Fibroblast of lung (primary cell): ENCODE results near the gene VRK1. TPM values are rescaled to one million over a fixed set of nuclear protein-coding genes. Genes with fewer than 3 reads are reported as not detected.

Experiments used
- DNase-seq, 2 donors: peaks; one replicate each; pipeline versions ENCODE4 v3.0.0 to v3.0.0-alpha.2; 2010; ENCODE audit warnings: low read depth in 2 of 2
- H2AFZ ChIP-seq: 2 replicates; pipeline ENCODE4 v1.5.1; 2012; ENCODE audit warnings: low read length, control low read depth, inconsistent platforms
- H3K27ac ChIP-seq: 2 replicates; pipeline ENCODE4 v1.5.1; 2011; ENCODE audit warnings: low read length, control low read depth; ENCODE audit not compliant: insufficient read depth
- H3K27me3 ChIP-seq: 2 replicates; pipeline ENCODE4 v1.5.1; 2011; ENCODE audit warnings: mild to moderate bottlenecking, low read length; ENCODE audit not compliant: control insufficient read depth, insufficient read depth
- H3K36me3 ChIP-seq: 2 replicates; pipeline ENCODE4 v1.5.1; 2011; ENCODE audit warnings: low read length; ENCODE audit not compliant: control insufficient read depth, insufficient read depth
- H3K4me1 ChIP-seq: 2 replicates; pipeline ENCODE4 v1.5.1; 2011; ENCODE audit warnings: low read length; ENCODE audit not compliant: control insufficient read depth, insufficient read depth; ENCODE audit errors: extremely low read depth
- H3K4me2 ChIP-seq: 2 replicates; pipeline ENCODE4 v1.5.1; 2011; ENCODE audit warnings: low read length, control low read depth; ENCODE audit not compliant: insufficient read depth; ENCODE audit errors: extremely low read depth
- H3K4me3 ChIP-seq, 4 experiments: fragments of 200-600 bp in 1 of 4; sonication (generic) in 1 of 4; replicated peaks in 1 of 4; 2 replicates each; pipeline ENCODE4 v1.5.1; 2011 to 2016; ENCODE audit warnings: low read length in 4 of 4, low read depth in 3 of 4, mild to moderate bottlenecking in 3 of 4, control low read depth in 2 of 4, inconsistent platforms in 1 of 4, mixed read lengths in 1 of 4; ENCODE audit not compliant: insufficient read depth in 1 of 4; ENCODE audit errors: control extremely low read depth in 1 of 4
- H3K79me2 ChIP-seq: 2 replicates; pipeline ENCODE4 v1.5.1; 2012; ENCODE audit warnings: mild to moderate bottlenecking, low read length, inconsistent platforms; ENCODE audit not compliant: control insufficient read depth, insufficient read depth
- H3K9ac ChIP-seq: 2 replicates; pipeline ENCODE4 v1.5.1; 2011; ENCODE audit warnings: mild to moderate bottlenecking, low read length, control low read depth; ENCODE audit not compliant: insufficient read depth
- H3K9me3 ChIP-seq: 2 replicates; pipeline ENCODE4 v1.5.1; 2012; ENCODE audit warnings: low read depth, low read length; ENCODE audit not compliant: control insufficient read depth, insufficient read depth
- H4K20me1 ChIP-seq: 2 replicates; pipeline ENCODE4 v1.5.1; 2011; ENCODE audit warnings: low read length; ENCODE audit not compliant: control insufficient read depth, insufficient read depth; ENCODE audit errors: extremely low read depth
- EZH2 ChIP-seq: IDR thresholded peaks from 2 replicates; pipeline ENCODE4 v1.5.1; 2012; ENCODE audit warnings: low read length, control low read depth, mild to moderate bottlenecking; ENCODE audit errors: missing control alignments
- polyA plus RNA-seq, 2 donors: library from polyadenylated mRNA; depleted of rRNA in 1 of 2; stranded (reverse) in 1 of 2; unstranded in 1 of 2; fragments of >200 nt; gene quantifications; 2 replicates each; pipeline ENCODE4 v1.2.1, GENCODE V29; 2011 to 2012; ENCODE audit warnings: missing spikeins in 1 of 2
- total RNA-seq: library from RNA; depleted of rRNA; stranded (reverse); fragments of >200 nt; gene quantifications from 2 replicates; pipeline ENCODE4 v1.2.1, GENCODE V29; 2014
- TF ChIP-seq, protein P1 (sequence below), 2 donors: IDR thresholded peaks in 1 of 2; conservative IDR thresholded peaks in 1 of 2; 1 replicate in 1 of 2; 2 replicates in 1 of 2; pipeline ENCODE4 v1.5.1; 2011 to 2012; ENCODE audit warnings: low read length in 2 of 2, control low read depth in 1 of 2, inconsistent platforms in 1 of 2, low read depth in 1 of 2, mild to moderate bottlenecking in 1 of 2

Gene VRK1
- total and polyA plus RNA-seq, 2 donors (not counting 1 experiment from before 2014, with no cell fraction given): 11.5 to 24.9 TPM

- DNase-seq: no peak
- H3K27ac ChIP-seq: no peak overlapping the region
- no peaks in the 10 kb centered on the region for H3K27me3 ChIP-seq
- H2AFZ ChIP-seq: no peak overlapping the region
- H3K4me1 ChIP-seq: peaks cover 2% of the 10 kb centered on the region
- H4K20me1 ChIP-seq: no peaks in the 10 kb centered on the region
- no peak overlapping the region for H3K4me3 ChIP-seq
- H3K79me2 ChIP-seq: peaks cover 64% of the 10 kb centered on the region
- no peak overlapping the region for H3K4me2 ChIP-seq
- TF ChIP-seq, protein P1, sequence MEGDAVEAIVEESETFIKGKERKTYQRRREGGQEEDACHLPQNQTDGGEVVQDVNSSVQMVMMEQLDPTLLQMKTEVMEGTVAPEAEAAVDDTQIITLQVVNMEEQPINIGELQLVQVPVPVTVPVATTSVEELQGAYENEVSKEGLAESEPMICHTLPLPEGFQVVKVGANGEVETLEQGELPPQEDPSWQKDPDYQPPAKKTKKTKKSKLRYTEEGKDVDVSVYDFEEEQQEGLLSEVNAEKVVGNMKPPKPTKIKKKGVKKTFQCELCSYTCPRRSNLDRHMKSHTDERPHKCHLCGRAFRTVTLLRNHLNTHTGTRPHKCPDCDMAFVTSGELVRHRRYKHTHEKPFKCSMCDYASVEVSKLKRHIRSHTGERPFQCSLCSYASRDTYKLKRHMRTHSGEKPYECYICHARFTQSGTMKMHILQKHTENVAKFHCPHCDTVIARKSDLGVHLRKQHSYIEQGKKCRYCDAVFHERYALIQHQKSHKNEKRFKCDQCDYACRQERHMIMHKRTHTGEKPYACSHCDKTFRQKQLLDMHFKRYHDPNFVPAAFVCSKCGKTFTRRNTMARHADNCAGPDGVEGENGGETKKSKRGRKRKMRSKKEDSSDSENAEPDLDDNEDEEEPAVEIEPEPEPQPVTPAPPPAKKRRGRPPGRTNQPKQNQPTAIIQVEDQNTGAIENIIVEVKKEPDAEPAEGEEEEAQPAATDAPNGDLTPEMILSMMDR (conservative IDR thresholded peaks at IDR 0.05 in 1 of 2, IDR thresholded peaks at IDR 0.05 in 1 of 2; ENCODE audit: low read depth in 1 of 2, low read length in 2 of 2): no peak
- no peak for TF ChIP-seq EZH2
- H3K9me3 ChIP-seq: no peaks in the 10 kb centered on the region
- no peaks in the 10 kb centered on the region for H3K36me3 ChIP-seq
- no peak overlapping the region for H3K9ac ChIP-seq
These were observed 8.8 kb downstream of the VRK1 start for GRCh38 chr14:96805956-96806355.

GRCh38 chr14:96806836-96807235, 9.7 kb downstream of the VRK1 start:
- Histone ChIP-seq H3K4me2 (no peak overlapping the region), H3K9me3 (no peaks in the 10 kb centered on the region), H3K27me3 (no peaks in the 10 kb centered on the region), H3K9ac (no peak overlapping the region), H3K27ac (no peak overlapping the region), H3K79me2 (peaks cover 57% of the 10 kb centered on the region), H3K4me1 (peaks cover 2% of the 10 kb centered on the region), H2AFZ (no peak overlapping the region), H3K36me3 (no peaks in the 10 kb centered on the region), H4K20me1 (no peaks in the 10 kb centered on the region), H3K4me3 (no peak overlapping the region)
- DNase-seq: peak in 1 of 2 donors; percentile 28
- TF ChIP-seq EZH2: no peak
- TF ChIP-seq, protein P1 (conservative IDR thresholded peaks at IDR 0.05 in 1 of 2, IDR thresholded peaks at IDR 0.05 in 1 of 2; ENCODE audit: low read depth in 1 of 2, low read length in 2 of 2): no peak

DNA sequence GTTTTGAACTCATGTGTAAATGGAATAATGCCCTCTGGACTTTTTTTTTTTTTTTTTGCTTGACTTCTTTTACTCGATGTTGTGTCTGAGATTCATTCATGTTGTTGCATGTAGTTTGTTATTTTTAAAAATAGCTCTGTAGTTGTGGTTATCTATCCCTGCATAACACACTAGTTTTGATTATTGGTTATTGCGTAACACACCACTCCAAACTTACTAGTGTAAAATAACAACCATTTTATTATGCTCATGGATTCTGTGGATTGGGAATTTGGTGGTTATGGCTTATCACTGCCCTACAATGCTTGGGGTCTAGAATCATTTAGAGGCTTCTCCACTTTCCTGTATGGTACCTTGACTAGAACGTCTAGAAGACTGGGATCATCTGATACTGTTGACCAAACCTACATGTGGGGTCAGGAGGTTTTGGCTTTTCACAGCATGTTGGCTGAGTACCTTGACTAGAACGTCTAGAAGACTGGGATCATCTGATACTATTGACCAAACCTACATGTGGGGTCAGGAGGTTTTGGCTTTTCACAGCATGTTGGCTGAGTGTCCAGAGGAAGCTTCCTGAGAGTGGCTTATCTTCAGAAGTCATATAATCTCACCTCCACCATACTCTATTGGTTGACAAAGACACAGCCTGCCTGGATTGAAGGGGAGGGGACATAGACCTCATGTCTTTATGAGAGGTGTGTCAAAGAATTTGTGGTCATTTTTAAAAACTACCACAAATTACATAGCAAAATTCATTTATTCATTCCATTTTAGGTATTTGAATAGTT, 11.6 kb downstream of the VRK1 start:
- Histone ChIP-seq H2AFZ (no peak overlapping the region), H3K36me3 (no peaks in the 10 kb centered on the region), H4K20me1 (no peaks in the 10 kb centered on the region), H3K79me2 (peaks cover 57% of the 10 kb centered on the region), H3K27ac (no peak overlapping the region), H3K9me3 (no peaks in the 10 kb centered on the region), H3K4me1 (peaks cover 2% of the 10 kb centered on the region), H3K4me2 (no peak overlapping the region), H3K4me3 (no peak overlapping the region), H3K9ac (no peak overlapping the region), H3K27me3 (no peaks in the 10 kb centered on the region)
- TF ChIP-seq EZH2: no peak
- TF ChIP-seq, protein P1 (conservative IDR thresholded peaks at IDR 0.05 in 1 of 2, IDR thresholded peaks at IDR 0.05 in 1 of 2; ENCODE audit: low read depth in 1 of 2, low read length in 2 of 2): no peak
- DNase-seq: no peak
